ENCODE results near the gene KCNN2. TPM values are rescaled to one million over a fixed set of nuclear protein-coding genes. Genes with fewer than 3 reads are reported as not detected.

KCNN2 gene
- total RNA-seq, 2 donors from 2014 or later = 0.69 to 0.84 TPM

DNA sequence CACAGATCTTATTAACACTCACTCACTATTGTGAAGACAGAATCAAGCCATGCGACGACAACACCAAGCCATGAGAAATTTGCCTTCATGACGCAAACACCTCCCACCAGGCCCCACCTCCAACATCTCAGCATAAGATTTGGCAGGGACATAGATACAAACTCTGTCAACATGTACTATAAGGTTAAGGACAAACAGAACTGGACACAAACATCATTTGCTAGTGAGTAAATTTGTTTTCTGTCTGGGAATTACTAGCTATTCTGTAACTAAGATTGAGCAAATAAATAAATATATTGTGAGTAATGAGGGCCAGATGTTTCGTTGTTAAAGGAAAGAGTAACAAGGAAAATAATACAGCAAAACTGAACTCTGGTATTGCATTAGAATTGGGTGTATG is 15.7 kb upstream of the KCNN2 start:
- DNase-seq = no peak
- no peaks in the 10 kb centered on the region for H3K4me1 ChIP-seq
- H3K36me3 ChIP-seq = no peaks in the 10 kb centered on the region
- no peak overlapping the region for H3K4me3 ChIP-seq
- no peak overlapping the region for H3K27ac ChIP-seq
- H3K9me3 ChIP-seq = no peaks in the 10 kb centered on the region
- no peaks in the 10 kb centered on the region for H3K27me3 ChIP-seq
- H3K9ac ChIP-seq (ENCODE audit: low read depth in 2 of 2, low read length in 2 of 2) = no peak overlapping the region
- TF ChIP-seq, protein P1, sequence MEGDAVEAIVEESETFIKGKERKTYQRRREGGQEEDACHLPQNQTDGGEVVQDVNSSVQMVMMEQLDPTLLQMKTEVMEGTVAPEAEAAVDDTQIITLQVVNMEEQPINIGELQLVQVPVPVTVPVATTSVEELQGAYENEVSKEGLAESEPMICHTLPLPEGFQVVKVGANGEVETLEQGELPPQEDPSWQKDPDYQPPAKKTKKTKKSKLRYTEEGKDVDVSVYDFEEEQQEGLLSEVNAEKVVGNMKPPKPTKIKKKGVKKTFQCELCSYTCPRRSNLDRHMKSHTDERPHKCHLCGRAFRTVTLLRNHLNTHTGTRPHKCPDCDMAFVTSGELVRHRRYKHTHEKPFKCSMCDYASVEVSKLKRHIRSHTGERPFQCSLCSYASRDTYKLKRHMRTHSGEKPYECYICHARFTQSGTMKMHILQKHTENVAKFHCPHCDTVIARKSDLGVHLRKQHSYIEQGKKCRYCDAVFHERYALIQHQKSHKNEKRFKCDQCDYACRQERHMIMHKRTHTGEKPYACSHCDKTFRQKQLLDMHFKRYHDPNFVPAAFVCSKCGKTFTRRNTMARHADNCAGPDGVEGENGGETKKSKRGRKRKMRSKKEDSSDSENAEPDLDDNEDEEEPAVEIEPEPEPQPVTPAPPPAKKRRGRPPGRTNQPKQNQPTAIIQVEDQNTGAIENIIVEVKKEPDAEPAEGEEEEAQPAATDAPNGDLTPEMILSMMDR (IDR thresholded peaks at IDR 0.05) = no peak
- intact Hi-C loops (cut with DNase I) = no loop called here

DNA sequence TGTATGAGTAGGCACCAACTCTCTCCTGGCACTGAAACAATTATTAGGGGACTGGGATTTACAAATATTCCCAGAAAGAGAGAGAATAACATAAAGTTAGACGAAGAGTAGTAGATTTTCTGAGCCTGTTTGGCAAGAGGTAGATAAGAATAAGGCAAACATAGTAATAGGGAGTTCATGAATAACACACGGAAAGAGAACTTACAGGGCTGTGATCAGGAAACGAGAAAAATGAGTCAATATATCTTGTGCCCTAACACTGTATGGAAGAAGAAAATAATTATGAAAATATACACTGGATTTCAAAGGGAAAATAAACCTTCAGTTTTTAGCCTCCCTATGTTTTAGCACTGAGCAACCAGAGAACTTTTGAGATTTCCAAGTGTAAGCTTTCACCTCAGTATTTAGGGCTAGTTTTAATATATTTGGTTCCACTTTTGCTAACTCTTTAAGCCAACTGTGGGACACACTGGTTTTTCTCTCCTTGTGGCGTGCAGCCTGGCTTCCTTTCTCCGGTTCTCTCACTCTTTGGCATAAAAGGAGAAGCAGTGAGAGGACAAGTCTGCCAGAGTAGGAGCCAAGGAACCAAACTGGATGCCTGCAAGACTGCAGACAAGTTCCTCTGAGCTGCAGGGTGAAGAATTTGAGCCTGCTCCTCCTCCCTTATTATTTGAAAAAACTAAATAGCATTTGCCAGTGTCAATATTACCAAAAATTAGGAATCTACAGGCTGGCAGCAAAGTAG is 6.6 kb upstream of the KCNN2 start:
- H3K4me3 ChIP-seq = no peak overlapping the region
- H3K4me1 ChIP-seq = no peaks in the 10 kb centered on the region
- DNase-seq = no peak
- H3K27me3 ChIP-seq = peaks cover 18% of the 10 kb centered on the region
- no peaks in the 10 kb centered on the region for H3K36me3 ChIP-seq
- intact Hi-C loops (cut with DNase I) = no loop called here
- no peak overlapping the region for H3K27ac ChIP-seq
- no peaks in the 10 kb centered on the region for H3K9me3 ChIP-seq
- TF ChIP-seq, protein P1 (IDR thresholded peaks at IDR 0.05) = no peak
- H3K9ac ChIP-seq (ENCODE audit: low read depth in 2 of 2, low read length in 2 of 2) = no peak overlapping the region

DNA sequence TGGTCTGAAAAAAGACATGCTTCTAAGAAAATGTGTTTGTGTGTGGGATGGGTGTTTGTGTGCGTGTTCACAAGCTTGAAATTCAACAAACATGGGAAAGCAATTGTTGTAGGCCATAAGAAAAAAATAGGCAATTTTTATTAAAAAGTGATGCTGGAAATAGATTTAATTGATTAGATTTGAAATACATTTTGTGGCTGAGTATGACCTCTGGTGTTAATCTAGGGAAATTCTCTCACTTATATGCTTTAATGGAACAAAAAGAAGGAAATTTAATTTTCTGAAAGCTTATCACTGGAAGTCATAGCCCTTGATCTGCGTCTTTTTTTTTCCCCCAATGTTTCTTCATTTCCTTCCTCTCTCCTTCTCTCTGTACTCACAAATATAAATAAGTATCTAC is 3.5 kb upstream of the KCNN2 start:
- no peak for DNase-seq
- intact Hi-C loops (cut with DNase I) = no loop called here
- TF ChIP-seq, protein P1 (IDR thresholded peaks at IDR 0.05) = no peak

DNA sequence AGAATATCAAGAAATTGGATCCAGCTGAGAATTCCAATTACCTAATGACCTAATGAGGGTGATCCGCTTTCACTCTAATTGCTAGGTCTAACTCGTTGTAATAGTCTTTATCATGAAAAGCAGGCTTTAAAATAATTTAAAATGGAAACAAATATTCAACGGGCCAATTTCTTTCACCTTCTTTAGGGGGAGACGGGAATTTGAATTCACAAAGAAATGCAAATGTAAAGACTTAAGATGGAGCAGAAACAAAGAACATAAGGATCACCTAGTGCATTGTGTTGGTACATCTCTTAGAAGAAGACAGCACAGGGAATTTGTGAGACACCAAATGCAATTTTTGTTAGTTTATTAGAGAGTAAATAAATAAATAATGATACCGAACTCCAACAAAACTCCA is 1.5 kb upstream of the KCNN2 start:
- no peaks in the 10 kb centered on the region for H3K9me3 ChIP-seq
- H3K4me3 ChIP-seq = peak overlapping the region; percentile 54
- no peaks in the 10 kb centered on the region for H3K36me3 ChIP-seq
- TF ChIP-seq, protein P1 (IDR thresholded peaks at IDR 0.05) = no peak
- DNase-seq = no peak
- no peak overlapping the region for H3K27ac ChIP-seq
- H3K27me3 ChIP-seq = peaks cover 55% of the 10 kb centered on the region
- intact Hi-C loops (cut with DNase I) = loop anchor here (5.0 kb wide), 1 partner anchor 92 kb away; no protein-coding TSS in a partner anchor
- no peak overlapping the region for H3K9ac ChIP-seq (ENCODE audit: low read depth in 2 of 2, low read length in 2 of 2)
- peaks cover 6% of the 10 kb centered on the region for H3K4me1 ChIP-seq

More for the DNA sequence above, 3.5 kb upstream of the KCNN2 start:
- no peak overlapping the region for H3K4me3 ChIP-seq
- no peak overlapping the region for H3K9ac ChIP-seq (ENCODE audit: low read depth in 2 of 2, low read length in 2 of 2)
- H3K9me3 ChIP-seq = no peaks in the 10 kb centered on the region
- no peak overlapping the region for H3K27ac ChIP-seq
- H3K36me3 ChIP-seq = no peaks in the 10 kb centered on the region
- H3K4me1 ChIP-seq = peaks cover 6% of the 10 kb centered on the region
- H3K27me3 ChIP-seq = peaks cover 49% of the 10 kb centered on the region

DNA sequence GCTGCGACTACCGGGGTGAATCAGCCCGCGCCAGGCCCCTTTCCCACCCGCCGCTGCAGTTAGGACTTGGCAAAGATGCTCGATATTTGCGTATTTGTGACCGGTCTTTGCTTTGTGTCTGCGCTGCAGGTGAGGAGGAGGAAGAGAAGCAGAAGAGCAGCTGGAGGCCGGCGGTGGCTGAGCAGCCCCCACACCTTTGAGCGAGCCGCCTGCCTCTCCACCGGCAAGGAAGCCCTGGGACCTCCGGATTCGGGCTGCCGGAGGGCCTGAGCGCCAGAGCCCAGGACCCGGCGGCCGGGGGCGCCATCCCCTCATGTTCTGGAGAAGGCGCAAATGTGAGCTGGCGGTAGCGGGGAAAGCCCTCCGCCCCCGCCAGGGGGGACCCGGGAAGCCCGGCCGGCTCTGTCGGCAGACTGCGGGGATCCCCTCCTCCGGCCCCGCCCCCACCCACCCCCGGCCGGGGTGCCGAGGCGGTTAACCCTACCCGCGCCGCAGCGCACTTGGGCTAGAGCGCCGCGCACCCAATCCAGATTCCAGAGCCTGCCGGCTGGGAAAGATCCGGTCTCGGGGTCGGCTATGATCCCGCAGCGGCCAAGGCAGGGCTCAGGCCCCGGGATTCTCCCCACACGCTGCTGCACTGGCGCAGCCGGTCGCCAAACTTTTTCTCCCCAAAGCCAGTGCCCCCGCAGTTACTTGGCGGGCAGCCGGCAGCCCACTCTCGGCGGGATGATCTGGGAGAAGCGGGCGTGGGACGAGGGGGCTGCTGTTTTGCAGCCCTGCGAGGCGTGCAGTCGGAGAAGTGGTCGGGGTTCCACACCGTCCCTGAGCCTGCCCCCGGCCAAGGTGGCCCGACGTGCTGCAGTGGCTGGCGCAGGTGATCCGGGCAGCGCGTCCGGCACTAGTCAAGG is 800 bp upstream of the KCNN2 start:
- TF ChIP-seq, protein P1 (IDR thresholded peaks at IDR 0.05) = no peak
- H3K36me3 ChIP-seq = no peaks in the 10 kb centered on the region
- DNase-seq = peak; percentile 26
- peaks cover 52% of the 10 kb centered on the region for H3K27me3 ChIP-seq
- H3K27ac ChIP-seq = no peak overlapping the region
- no peaks in the 10 kb centered on the region for H3K9me3 ChIP-seq
- peak overlapping the region in 1 of 2 donors; percentile 34 for H3K9ac ChIP-seq (ENCODE audit: low read depth in 2 of 2, low read length in 2 of 2)
- peaks cover 6% of the 10 kb centered on the region for H3K4me1 ChIP-seq
- intact Hi-C loops (cut with DNase I) = loop anchor here (5.0 kb wide), 1 partner anchor 91 kb away; no protein-coding TSS in a partner anchor
- peak overlapping the region; percentile 54 for H3K4me3 ChIP-seq
